ENCODE results near the gene FAM50B.

FAM50B gene, protein sequence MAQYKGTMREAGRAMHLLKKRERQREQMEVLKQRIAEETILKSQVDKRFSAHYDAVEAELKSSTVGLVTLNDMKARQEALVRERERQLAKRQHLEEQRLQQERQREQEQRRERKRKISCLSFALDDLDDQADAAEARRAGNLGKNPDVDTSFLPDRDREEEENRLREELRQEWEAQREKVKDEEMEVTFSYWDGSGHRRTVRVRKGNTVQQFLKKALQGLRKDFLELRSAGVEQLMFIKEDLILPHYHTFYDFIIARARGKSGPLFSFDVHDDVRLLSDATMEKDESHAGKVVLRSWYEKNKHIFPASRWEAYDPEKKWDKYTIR

GRCh38 chr6:3848925-3849605 lies at the start of gene FAM50B:
TSS of gene FAM50B (plus strand) at chr6:3849373. CDS start at chr6:3849812, 439 bp downstream.
- no peaks in the 10 kb centered on the region for H3K9me3 Mint-ChIP-seq
- H3K27ac Mint-ChIP-seq = peak within 1 kb of the TSS; percentile 76
- no peaks in the 10 kb centered on the region for H3K36me3 Mint-ChIP-seq (ENCODE audit: low read depth)
- peak within 1 kb of the TSS; percentile 65 for H3K4me3 Mint-ChIP-seq
- peaks cover 20% of the 10 kb centered on the region for H3K4me1 Mint-ChIP-seq (ENCODE audit: low read depth)
- peaks cover 8% of the 10 kb centered on the region for H3K27me3 Mint-ChIP-seq (ENCODE audit: low read depth)

DNA sequence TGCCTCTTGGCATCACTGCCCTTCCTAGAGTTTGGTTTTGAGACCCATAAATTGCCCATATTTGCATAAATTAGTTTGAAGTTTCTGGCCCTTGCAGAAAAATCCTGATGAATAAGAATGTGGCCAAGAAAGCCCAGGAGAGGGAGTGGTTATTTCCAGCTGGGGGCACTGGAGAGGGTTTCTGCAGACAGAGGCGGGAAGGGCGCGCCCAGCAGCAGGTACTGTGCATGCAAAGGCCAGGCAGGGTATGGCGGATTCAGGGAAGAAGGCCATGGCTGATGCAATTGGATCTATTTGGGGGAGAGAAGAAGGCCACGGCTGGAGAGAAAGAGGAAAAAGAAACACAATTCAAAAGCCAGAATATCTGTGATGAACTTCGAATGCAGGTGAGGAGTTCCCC lies 49.5 kb upstream of the FAM50B start:
- Mint-ChIP-seq H3K27me3 (ENCODE audit: low read depth) (peaks cover 8% of the 10 kb centered on the region), H3K4me3 (no peak overlapping the region), H3K27ac (no peak overlapping the region), H3K9me3 (no peaks in the 10 kb centered on the region), H3K36me3 (ENCODE audit: low read depth) (no peaks in the 10 kb centered on the region), H3K4me1 (ENCODE audit: low read depth) (no peaks in the 10 kb centered on the region)

- Mint-ChIP-seq H3K27me3 (ENCODE audit: low read depth) (peaks cover 8% of the 10 kb centered on the region), H3K27ac (no peak overlapping the region), H3K4me1 (ENCODE audit: low read depth) (no peaks in the 10 kb centered on the region), H3K36me3 (ENCODE audit: low read depth) (no peaks in the 10 kb centered on the region), H3K4me3 (no peak overlapping the region), H3K9me3 (no peaks in the 10 kb centered on the region)
These were observed 48.2 kb upstream of the FAM50B start for GRCh38 chr6:3800850-3801591.

DNA sequence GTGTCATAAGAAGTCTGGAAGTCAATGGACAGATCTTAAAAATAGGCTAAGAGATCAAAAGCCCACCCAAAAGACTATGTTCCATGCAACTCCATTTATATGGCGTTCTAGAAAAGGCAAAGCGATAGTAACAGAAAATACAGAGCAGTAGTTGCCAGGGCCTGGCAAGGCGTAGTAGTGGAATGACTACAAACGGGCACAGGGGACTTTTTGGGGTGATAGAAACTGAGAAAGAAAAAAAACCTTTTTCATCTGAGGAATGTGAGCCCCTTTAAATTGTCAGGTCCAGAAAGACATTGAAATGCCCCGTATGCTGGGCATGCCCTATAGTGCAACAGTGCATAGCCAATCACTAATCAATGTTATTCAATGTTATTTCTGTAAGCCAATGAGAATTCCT lies 47.2 kb upstream of the FAM50B start:
- H3K4me3 Mint-ChIP-seq = no peak overlapping the region
- H3K27me3 Mint-ChIP-seq (ENCODE audit: low read depth) = peaks cover 4% of the 10 kb centered on the region
- H3K4me1 Mint-ChIP-seq (ENCODE audit: low read depth) = no peaks in the 10 kb centered on the region
- H3K36me3 Mint-ChIP-seq (ENCODE audit: low read depth) = no peaks in the 10 kb centered on the region
- H3K27ac Mint-ChIP-seq = no peak overlapping the region
- no peaks in the 10 kb centered on the region for H3K9me3 Mint-ChIP-seq

DNA sequence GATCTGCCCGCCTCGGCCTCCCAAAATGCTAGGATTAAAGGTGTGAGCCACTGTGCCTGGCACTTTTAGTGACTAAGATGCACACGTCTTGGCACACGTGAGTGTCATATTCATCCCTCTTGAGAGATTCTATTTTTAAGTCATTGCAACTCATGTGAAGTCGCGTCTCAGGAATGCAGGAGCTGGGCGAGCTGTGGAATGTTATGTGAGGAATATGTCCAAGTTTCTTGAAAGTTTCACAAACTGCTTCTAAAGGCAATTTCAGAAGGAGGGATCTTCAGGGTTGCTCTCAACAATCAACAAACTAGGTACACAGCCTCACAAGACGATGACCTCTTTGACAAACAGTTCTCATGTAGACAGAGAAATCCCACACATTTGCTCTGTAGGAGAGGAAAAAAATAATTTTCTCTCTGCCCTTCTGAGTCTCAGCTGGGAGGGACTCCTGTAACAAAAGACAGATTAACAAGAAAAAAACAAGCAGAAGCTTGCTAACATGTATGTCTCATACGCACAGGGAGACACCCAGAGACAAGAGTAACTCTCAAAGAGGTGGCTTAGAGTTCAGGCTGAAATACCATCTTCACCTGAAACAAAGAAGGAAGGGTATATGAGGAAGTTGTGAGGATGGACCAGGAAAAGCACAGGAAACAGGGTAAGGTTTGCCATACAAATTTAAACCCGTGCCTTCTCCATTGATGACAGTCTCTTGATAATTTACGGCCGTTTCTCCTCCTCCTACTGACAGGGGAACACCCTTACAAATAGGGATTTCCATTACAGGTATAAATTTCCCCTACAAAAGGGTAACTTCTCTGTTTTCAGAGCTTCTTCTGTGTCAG lies 45.3 kb upstream of the FAM50B start:
- H3K36me3 Mint-ChIP-seq (ENCODE audit: low read depth) = no peaks in the 10 kb centered on the region
- no peak overlapping the region for H3K4me3 Mint-ChIP-seq
- H3K4me1 Mint-ChIP-seq (ENCODE audit: low read depth) = no peaks in the 10 kb centered on the region
- no peak overlapping the region for H3K27ac Mint-ChIP-seq
- peaks cover 4% of the 10 kb centered on the region for H3K27me3 Mint-ChIP-seq (ENCODE audit: low read depth)
- H3K9me3 Mint-ChIP-seq = no peaks in the 10 kb centered on the region

- H3K4me1 Mint-ChIP-seq (ENCODE audit: low read depth) = no peaks in the 10 kb centered on the region
- H3K9me3 Mint-ChIP-seq = no peaks in the 10 kb centered on the region
- no peak overlapping the region for H3K4me3 Mint-ChIP-seq
- H3K36me3 Mint-ChIP-seq (ENCODE audit: low read depth) = no peaks in the 10 kb centered on the region
- H3K27ac Mint-ChIP-seq = no peak overlapping the region
- no peaks in the 10 kb centered on the region for H3K27me3 Mint-ChIP-seq (ENCODE audit: low read depth)
These were observed 44.2 kb upstream of the FAM50B start for GRCh38 chr6:3804964-3805363.

- Mint-ChIP-seq H3K4me3 (no peak overlapping the region), H3K27me3 (ENCODE audit: low read depth) (no peaks in the 10 kb centered on the region), H3K9me3 (no peaks in the 10 kb centered on the region), H3K36me3 (ENCODE audit: low read depth) (no peaks in the 10 kb centered on the region), H3K27ac (no peak overlapping the region), H3K4me1 (ENCODE audit: low read depth) (no peaks in the 10 kb centered on the region)
These were observed 43.6 kb upstream of the FAM50B start for GRCh38 chr6:3805448-3806123.

- Mint-ChIP-seq H3K27ac (no peak overlapping the region), H3K36me3 (ENCODE audit: low read depth) (no peaks in the 10 kb centered on the region), H3K27me3 (ENCODE audit: low read depth) (no peaks in the 10 kb centered on the region), H3K4me1 (ENCODE audit: low read depth) (no peaks in the 10 kb centered on the region), H3K4me3 (no peak overlapping the region), H3K9me3 (no peaks in the 10 kb centered on the region)
These were observed 42.8 kb upstream of the FAM50B start for GRCh38 chr6:3806169-3806922.

- Mint-ChIP-seq H3K27me3 (ENCODE audit: low read depth) (no peaks in the 10 kb centered on the region), H3K9me3 (no peaks in the 10 kb centered on the region), H3K36me3 (ENCODE audit: low read depth) (no peaks in the 10 kb centered on the region), H3K4me3 (no peak overlapping the region), H3K27ac (no peak overlapping the region), H3K4me1 (ENCODE audit: low read depth) (no peaks in the 10 kb centered on the region)
These were observed 41.0 kb upstream of the FAM50B start for GRCh38 chr6:3808199-3808598.

GRCh38 chr6:3808759-3809514 lies 40.2 kb upstream of the FAM50B start:
- H3K4me3 Mint-ChIP-seq = no peak overlapping the region
- no peaks in the 10 kb centered on the region for H3K9me3 Mint-ChIP-seq
- no peaks in the 10 kb centered on the region for H3K4me1 Mint-ChIP-seq (ENCODE audit: low read depth)
- H3K27ac Mint-ChIP-seq = no peak overlapping the region
- no peaks in the 10 kb centered on the region for H3K27me3 Mint-ChIP-seq (ENCODE audit: low read depth)
- no peaks in the 10 kb centered on the region for H3K36me3 Mint-ChIP-seq (ENCODE audit: low read depth)

- H3K27me3 Mint-ChIP-seq (ENCODE audit: low read depth) = peaks cover 2% of the 10 kb centered on the region
- H3K9me3 Mint-ChIP-seq = no peaks in the 10 kb centered on the region
- H3K4me3 Mint-ChIP-seq = no peak overlapping the region
- H3K36me3 Mint-ChIP-seq (ENCODE audit: low read depth) = no peaks in the 10 kb centered on the region
- no peaks in the 10 kb centered on the region for H3K4me1 Mint-ChIP-seq (ENCODE audit: low read depth)
- no peak overlapping the region for H3K27ac Mint-ChIP-seq
These were observed 39.7 kb upstream of the FAM50B start for GRCh38 chr6:3809515-3809891.

DNA sequence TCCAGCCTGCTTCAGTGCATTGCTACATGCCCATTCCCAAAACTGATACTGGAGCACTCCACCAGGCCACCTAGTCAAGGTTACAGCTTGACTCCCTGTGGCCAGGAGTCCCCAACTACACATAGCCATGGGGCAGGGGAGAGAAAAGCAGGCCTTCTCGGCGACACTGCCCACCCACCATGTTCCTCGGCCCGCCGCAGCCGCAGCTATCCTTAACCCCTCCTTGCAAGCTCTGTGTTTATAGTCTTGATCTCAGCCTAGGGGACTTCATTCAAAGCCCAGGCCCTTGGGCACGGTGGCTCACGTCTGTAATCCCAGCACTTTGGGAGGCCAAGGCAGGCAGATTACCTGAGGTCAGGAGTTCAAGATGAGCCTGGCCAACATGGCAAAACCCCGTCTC lies 39.2 kb upstream of the FAM50B start:
- Mint-ChIP-seq H3K27ac (no peak overlapping the region), H3K9me3 (no peaks in the 10 kb centered on the region), H3K27me3 (ENCODE audit: low read depth) (peaks cover 3% of the 10 kb centered on the region), H3K4me1 (ENCODE audit: low read depth) (no peaks in the 10 kb centered on the region), H3K36me3 (ENCODE audit: low read depth) (no peaks in the 10 kb centered on the region), H3K4me3 (no peak overlapping the region)

GRCh38 chr6:3811191-3811590 lies 38.0 kb upstream of the FAM50B start:
- Mint-ChIP-seq H3K36me3 (ENCODE audit: low read depth) (no peaks in the 10 kb centered on the region), H3K27ac (no peak overlapping the region), H3K4me3 (no peak overlapping the region), H3K4me1 (ENCODE audit: low read depth) (no peaks in the 10 kb centered on the region), H3K9me3 (no peaks in the 10 kb centered on the region), H3K27me3 (ENCODE audit: low read depth) (peaks cover 3% of the 10 kb centered on the region)
